H1 (cell line): ENCODE results near the gene CNOT6L. TPM values are rescaled to one million over a fixed set of nuclear protein-coding genes. Genes with fewer than 3 reads are reported as not detected.

Source experiments
- CTCF ChIA-PET: fragments of 300-600 bp; sonication (Branson Sonifier 250); formaldehyde crosslinking; loops from one replicate; lab custom pipeline; 2021; ENCODE audit not compliant: partially characterized antibody; lab: Charles Lee
- POLR2A ChIA-PET: fragments of 300-600 bp; sonication (Branson Sonifier 250); formaldehyde crosslinking; loops from one replicate; lab custom pipeline; 2021; ENCODE audit warnings: inconsistent platforms; ENCODE audit not compliant: partially characterized antibody; lab: Charles Lee
- DNase-seq, 2 experiments: peaks; one replicate each; pipeline versions ENCODE4 v3.0.0 to v3.0.0-alpha.2; 2010 to 2022; ENCODE audit warnings: low spot score in 2 of 2, low read depth in 1 of 2, mixed read lengths in 1 of 2
- FAIRE-seq: peaks from 2 replicates; lab custom pipeline; 2011; peaks lifted over from hg19 to GRCh38; lab: Jason Lieb, UNC
- H2AFZ ChIP-seq: 2 replicates; pipeline ENCODE4 v1.8.1; 2012; ENCODE audit warnings: low read length, inconsistent platforms
- H2AK5ac ChIP-seq: 2 replicates; pipeline ENCODE4 v1.6.1; 2013; ENCODE audit warnings: low read depth, low read length
- H2BK120ac ChIP-seq: replicated peaks from 2 replicates; pipeline ENCODE3; 2013; ENCODE audit warnings: low read depth, low read length, inconsistent platforms
- H2BK12ac ChIP-seq: 2 replicates; pipeline ENCODE4 v1.6.1; 2013; ENCODE audit warnings: low read depth, low read length
- H2BK15ac ChIP-seq: 2 replicates; pipeline ENCODE4 v1.6.1; 2013; ENCODE audit warnings: low read length
- H2BK20ac ChIP-seq: 2 replicates; pipeline ENCODE4 v1.6.1; 2013; ENCODE audit warnings: low read length
- H2BK5ac ChIP-seq: 2 replicates; pipeline ENCODE4 v1.6.1; 2013; ENCODE audit warnings: low read depth, low read length
- H3K14ac ChIP-seq: 2 replicates; pipeline ENCODE4 v1.6.1; 2013; ENCODE audit warnings: inconsistent platforms; ENCODE audit not compliant: insufficient read length
- H3K18ac ChIP-seq: 2 replicates; pipeline ENCODE4 v1.6.1; 2013; ENCODE audit warnings: low read length; ENCODE audit errors: extremely low read depth
- H3K23ac ChIP-seq: 2 replicates; pipeline ENCODE4 v1.6.1; 2013; ENCODE audit warnings: inconsistent platforms; ENCODE audit not compliant: insufficient read length
- H3K23me2 ChIP-seq: 2 replicates; pipeline ENCODE4 v1.6.1; 2013; ENCODE audit warnings: low read depth, low read length
- H3K27ac ChIP-seq: 2 replicates; pipeline ENCODE4 v1.6.1; 2011; ENCODE audit warnings: low read depth, low read length, inconsistent platforms
- H3K27me3 ChIP-seq, 4 experiments: replicated peaks in 1 of 4; 1 replicate in 1 of 4; 2 replicates in 3 of 4; pipeline versions ENCODE4 v1.6.1 to v1.8.1; 2011 to 2013; ENCODE audit warnings: low read length in 3 of 4, mild to moderate bottlenecking in 3 of 4, inconsistent platforms in 2 of 4, mixed read lengths in 2 of 4, moderate library complexity in 1 of 4; ENCODE audit not compliant: control insufficient read depth in 3 of 4, insufficient read depth in 3 of 4; ENCODE audit errors: extremely low read depth in 1 of 4
- H3K36me3 ChIP-seq, 4 experiments: 2 replicates each; pipeline versions ENCODE4 v1.6.1 to v1.8.1; 2011 to 2013; ENCODE audit warnings: mild to moderate bottlenecking in 4 of 4, low read length in 3 of 4, moderate library complexity in 2 of 4, control low read depth in 1 of 4, inconsistent platforms in 1 of 4; ENCODE audit not compliant: insufficient read depth in 4 of 4, control insufficient read depth in 2 of 4
- H3K4ac ChIP-seq: replicated peaks from 2 replicates; pipeline ENCODE3; 2013; ENCODE audit warnings: low read length, low read depth, mixed read lengths, inconsistent platforms; ENCODE audit not compliant: insufficient read length
- H3K4me1 ChIP-seq, 4 experiments: replicated peaks in 1 of 4; 1 replicate in 1 of 4; 2 replicates in 3 of 4; pipeline versions ENCODE4 v1.6.1 to v1.8.1; 2011 to 2013; ENCODE audit warnings: low read length in 3 of 4, inconsistent platforms in 2 of 4, mixed read lengths in 1 of 4; ENCODE audit not compliant: insufficient read depth in 4 of 4, control insufficient read depth in 3 of 4
- H3K4me2 ChIP-seq, 2 experiments: 2 replicates each; pipeline versions ENCODE4 v1.6.1 to v1.8.1; 2011 to 2013; ENCODE audit warnings: low read depth in 2 of 2, low read length in 2 of 2, control low read depth in 1 of 2, inconsistent platforms in 1 of 2, mild to moderate bottlenecking in 1 of 2; ENCODE audit not compliant: insufficient read depth in 1 of 2
- H3K4me3 ChIP-seq, 4 experiments: fragments of 200-600, 300-600 bp in 1 of 4; sonication (generic), shearing (Covaris generic), sonication (Bioruptor Twin) in 1 of 4; 2 replicates each; pipeline versions ENCODE4 v1.5.1 to v1.8.1; 2011 to 2016; ENCODE audit warnings: low read length in 4 of 4, low read depth in 3 of 4, control low read depth in 2 of 4, inconsistent platforms in 2 of 4, mild to moderate bottlenecking in 2 of 4, mixed read lengths in 1 of 4, moderate library complexity in 1 of 4; ENCODE audit not compliant: insufficient read depth in 2 of 4; ENCODE audit errors: extremely low read depth in 1 of 4
- H3K56ac ChIP-seq: replicated peaks from 2 replicates; pipeline ENCODE3; 2013; ENCODE audit warnings: low read depth, mild to moderate bottlenecking, mixed read lengths, low read length, inconsistent platforms; ENCODE audit not compliant: insufficient read length
- H3K79me1 ChIP-seq: 2 replicates; pipeline ENCODE4 v1.6.1; 2013; ENCODE audit warnings: low read depth, low read length, control low read depth
- H3K79me2 ChIP-seq, 2 experiments: 2 replicates each; pipeline versions ENCODE4 v1.6.1 to v1.8.1; 2012 to 2013; ENCODE audit warnings: low read length in 2 of 2, mild to moderate bottlenecking in 2 of 2, inconsistent platforms in 1 of 2; ENCODE audit not compliant: insufficient read depth in 2 of 2, control insufficient read depth in 1 of 2
- H3K9ac ChIP-seq, 4 experiments: replicated peaks in 1 of 4; 1 replicate in 1 of 4; 2 replicates in 3 of 4; pipeline versions ENCODE4 v1.6.1 to v1.8.1; 2011 to 2013; ENCODE audit warnings: low read depth in 3 of 4, low read length in 3 of 4, control low read depth in 2 of 4, mild to moderate bottlenecking in 2 of 4, moderate library complexity in 2 of 4, inconsistent platforms in 1 of 4; ENCODE audit errors: extremely low read depth in 1 of 4
- H3K9me3 ChIP-seq, 2 experiments: 2 replicates each; pipeline versions ENCODE4 v1.6.1 to v1.8.1; 2012 to 2013; ENCODE audit warnings: mild to moderate bottlenecking in 2 of 2, moderate library complexity in 2 of 2, control low read depth in 1 of 2, inconsistent platforms in 1 of 2, low read depth in 1 of 2, low read length in 1 of 2, mixed read lengths in 1 of 2; ENCODE audit not compliant: insufficient read depth in 2 of 2
- H4K20me1 ChIP-seq, 2 experiments: replicated peaks in 1 of 2; 2 replicates each; pipeline versions ENCODE3 to v1.8.1; 2011 to 2013; ENCODE audit warnings: inconsistent platforms in 2 of 2, low read length in 2 of 2, mild to moderate bottlenecking in 1 of 2; ENCODE audit not compliant: insufficient read depth in 2 of 2, control insufficient read depth in 1 of 2
- H4K5ac ChIP-seq: 2 replicates; pipeline ENCODE4 v1.6.1; 2013; ENCODE audit warnings: low read length, low read depth, mixed read lengths, inconsistent platforms; ENCODE audit not compliant: insufficient read length
- H4K8ac ChIP-seq: 2 replicates; pipeline ENCODE4 v1.8.0; 2013; ENCODE audit warnings: mild to moderate bottlenecking, moderate library complexity, low read length, inconsistent platforms; ENCODE audit not compliant: insufficient read depth; ENCODE audit errors: extremely low read depth
- H4K91ac ChIP-seq: replicated peaks from 2 replicates; pipeline ENCODE3; 2013; ENCODE audit warnings: low read length, mixed read lengths, inconsistent platforms; ENCODE audit not compliant: insufficient read length
- ASH2L ChIP-seq: fragments of 200-600, 300-600 bp; sonication (generic); IDR thresholded peaks from one replicate; pipeline ENCODE4 v1.7.1; 2017; ENCODE audit warnings: low read length
- BACH1 ChIP-seq: IDR thresholded peaks from 2 replicates; pipeline ENCODE4 v1.6.1; 2012; ENCODE audit warnings: low read length, improper control_type of control experiment
- CBX8 ChIP-seq: fragments of 300-800, 300-1000 bp; sonication (generic); IDR thresholded peaks from 2 replicates; pipeline ENCODE4 v1.7.1; 2016; ENCODE audit warnings: low read depth, low read length, borderline replicate concordance
- CEBPB ChIP-seq: IDR thresholded peaks from 2 replicates; pipeline ENCODE4 v1.6.1; 2012; ENCODE audit warnings: low read depth, low read length
- EP300 ChIP-seq, 2 experiments: IDR thresholded peaks; 1 replicate in 1 of 2; 2 replicates in 1 of 2; pipeline ENCODE4 v1.6.1; 2011 to 2012; ENCODE audit warnings: low read depth in 2 of 2, low read length in 2 of 2, mild to moderate bottlenecking in 2 of 2, borderline replicate concordance in 1 of 2, inconsistent platforms in 1 of 2, moderate library complexity in 1 of 2
- GTF2F1 ChIP-seq: IDR thresholded peaks from 2 replicates; pipeline ENCODE4 v1.6.1; 2012; ENCODE audit warnings: low read depth, low read length, improper control_type of control experiment, borderline replicate concordance
- HDAC6 ChIP-seq: IDR thresholded peaks from one replicate; pipeline ENCODE4 v1.7.1; 2012; ENCODE audit warnings: low read depth, mild to moderate bottlenecking, inconsistent platforms, low read length, moderate library complexity
- JUN ChIP-seq: IDR thresholded peaks from 2 replicates; pipeline ENCODE4 v1.6.1; 2011; ENCODE audit warnings: low read depth, mild to moderate bottlenecking, improper control_type of control experiment, low read length
- POLR2A ChIP-seq, 2 experiments: IDR thresholded peaks; 1 replicate in 1 of 2; 2 replicates in 1 of 2; pipeline ENCODE4 v1.6.1; 2011; ENCODE audit warnings: low read depth in 2 of 2, low read length in 2 of 2, mild to moderate bottlenecking in 2 of 2; ENCODE audit errors: control extremely low read depth in 1 of 2
- POLR2AphosphoS5 ChIP-seq: IDR thresholded peaks from 2 replicates; pipeline ENCODE4 v1.6.1; 2011; ENCODE audit warnings: low read depth, low read length
- TCF12 ChIP-seq: IDR thresholded peaks from 2 replicates; pipeline ENCODE4 v1.6.1; 2011; ENCODE audit warnings: low read depth, mild to moderate bottlenecking, low read length
- WGBS, 2 experiments: shearing (Covaris generic) in 1 of 2; methylation state at CpG; one replicate each; pipeline versions ENCODE4 v1.1.6 to v1.1.7; 2013 to 2015; ENCODE audit warnings: low lambda C conversion rate in 2 of 2, mixed read lengths in 2 of 2, inconsistent platforms in 1 of 2, low coverage in 1 of 2, missing lambda C conversion rate in 1 of 2; ENCODE audit not compliant: insufficient replicate concordance in 2 of 2, insufficient coverage in 1 of 2, insufficient read length in 1 of 2; ENCODE audit errors: extremely low coverage in 1 of 2, missing lambda C conversion rate in 1 of 2; 5-methylcytosine and 5-hydroxymethylcytosine counted together
- polyA plus RNA-seq, 7 experiments: library from polyadenylated mRNA; depleted of rRNA in 3 of 7; stranded (reverse) in 5 of 7; unstranded in 2 of 7; fragments of >200 nt in 5 of 7; fragments of 200-250 nt in 2 of 7; gene quantifications; 1 replicate in 5 of 7; 2 replicates in 1 of 7; 4 replicates in 1 of 7; pipeline versions ENCODE4 v1.2.1 to v1.2.3, GENCODE V29; 2011 to 2013; ENCODE audit warnings: missing spikeins in 2 of 7, mixed read lengths in 2 of 7
- total RNA-seq: library from RNA; stranded (reverse); fragmentation: NEBNext Ultra II Directional; extraction: Animal tissue kit (Norgen Biotek cat#: 25700); gene quantifications from 2 replicates; pipeline ENCODE4 v1.2.1, GENCODE V29; 2021
- TF ChIP-seq, protein P1 (sequence below): IDR thresholded peaks from 2 replicates; pipeline ENCODE4 v1.6.1; 2011; ENCODE audit warnings: low read length, improper control_type of control experiment

Gene CNOT6L
- total and polyA plus RNA-seq, 2 of the 8 experiments (the other 6 are each of a cell fraction or from before 2014, with no cell fraction given): 2.0 to 22.4 TPM

DNA sequence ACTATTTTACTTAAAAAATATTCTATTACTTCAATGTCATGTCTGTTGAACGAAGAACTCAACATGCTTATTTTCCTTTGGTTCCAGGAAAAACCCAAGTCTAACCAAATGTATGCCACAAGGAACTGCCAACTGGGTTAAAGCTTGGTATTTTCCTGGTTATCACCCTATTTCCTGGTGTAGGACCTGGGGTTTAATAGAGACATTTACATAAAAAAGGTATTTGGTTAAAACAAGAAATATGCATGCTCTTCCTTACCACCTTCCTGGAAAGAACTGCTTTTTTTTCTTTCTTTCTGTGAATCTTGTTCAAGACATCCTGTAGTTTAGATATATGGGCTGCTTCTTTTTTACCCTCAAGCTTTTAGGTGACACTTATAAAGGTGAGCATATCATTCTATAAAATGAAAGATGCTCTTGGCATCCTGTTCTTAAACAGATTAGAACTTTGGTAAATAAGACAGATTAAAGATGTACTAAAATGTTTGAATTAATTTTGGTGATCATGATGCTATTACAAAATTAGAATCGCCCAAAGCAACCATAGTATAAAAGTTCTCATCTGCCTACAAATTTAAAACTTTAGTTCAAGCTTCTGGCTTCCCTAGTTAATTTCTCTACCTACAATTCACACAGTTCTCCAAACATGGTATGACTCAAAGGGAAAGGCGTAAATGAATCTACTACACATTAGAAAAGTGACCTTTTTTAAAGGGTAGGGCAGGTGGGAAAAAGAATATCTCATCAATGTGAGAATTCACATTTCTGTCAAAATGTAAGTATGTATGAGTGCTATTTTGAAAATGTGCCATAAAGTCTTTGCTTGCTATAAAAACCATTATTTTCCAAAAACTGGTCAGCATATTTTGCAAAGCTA is 103.5 kb downstream of the CNOT6L start:
- Histone ChIP-seq H2BK15ac (no peak overlapping the region), H3K23me2 (no peaks in the 10 kb centered on the region; the same call in 1 of the 2 replicates), H4K91ac (no peak overlapping the region), H3K14ac (no peak overlapping the region), H2BK120ac (no peak overlapping the region), H3K79me1 (no peaks in the 10 kb centered on the region; the same call in 1 of the 2 replicates), H4K20me1 (no peaks in the 10 kb centered on the region), H2AK5ac (no peak overlapping the region), H3K18ac (no peak overlapping the region), H3K36me3 (no peaks in the 10 kb centered on the region), H3K9me3 (no peaks in the 10 kb centered on the region), H2BK12ac (no peak overlapping the region), H3K23ac (no peak overlapping the region), H2BK5ac (no peak overlapping the region), H4K5ac (no peak overlapping the region), H2BK20ac (no peak overlapping the region), H3K4me2 (no peak overlapping the region), H3K9ac (no peak overlapping the region), H4K8ac (no peak overlapping the region), H3K56ac (no peak overlapping the region), H2AFZ (no peak overlapping the region), H3K4me3 (no peak overlapping the region), H3K27ac (no peak overlapping the region), H3K4me1 (peaks cover 0 to 12% (median 2%) of the 10 kb centered on the region in 4 experiments; a peak in 3 of 7 replicates), H3K27me3 (no peaks in the 10 kb centered on the region), H3K4ac (no peak overlapping the region), H3K79me2 (no peaks in the 10 kb centered on the region)
- POLR2A ChIA-PET: interaction anchor here (1.1 kb wide), 1 partner anchor 17 kb away, joined by 3 read pairs; no protein-coding TSS in a partner anchor
- FAIRE-seq: peak; percentile 13
- 81% methylated on average over 3 of the region's 3 CpGs; no CpG with 5 or more reads in 1 of the 2 experiments for WGBS, 2 experiments
- CTCF ChIA-PET: interaction anchor here (2.3 to 2.7 kb wide), 2 partner anchors 10 to 13 kb away, joined by 4 to 11 read pairs; no protein-coding TSS in a partner anchor
- DNase-seq: no peak
- TF ChIP-seq GTF2F1 (no peak), POLR2AphosphoS5 (no peak), HDAC6 (no peak), ASH2L (no peak), POLR2A (IDR thresholded peaks at IDR 0.05; ENCODE audit: control extremely low read depth in 1 of 2, low read depth in 2 of 2, low read length in 2 of 2) (no peak), EP300 (IDR thresholded peaks at IDR 0.05; ENCODE audit: borderline replicate concordance in 1 of 2, low read depth in 2 of 2, low read length in 2 of 2) (no peak), BACH1 (no peak), CEBPB (no peak), JUN (no peak), TCF12 (no peak), CBX8 (no peak)
- TF ChIP-seq, protein P1, sequence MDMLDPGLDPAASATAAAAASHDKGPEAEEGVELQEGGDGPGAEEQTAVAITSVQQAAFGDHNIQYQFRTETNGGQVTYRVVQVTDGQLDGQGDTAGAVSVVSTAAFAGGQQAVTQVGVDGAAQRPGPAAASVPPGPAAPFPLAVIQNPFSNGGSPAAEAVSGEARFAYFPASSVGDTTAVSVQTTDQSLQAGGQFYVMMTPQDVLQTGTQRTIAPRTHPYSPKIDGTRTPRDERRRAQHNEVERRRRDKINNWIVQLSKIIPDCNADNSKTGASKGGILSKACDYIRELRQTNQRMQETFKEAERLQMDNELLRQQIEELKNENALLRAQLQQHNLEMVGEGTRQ: no peak
